Measurements from ENCODE around the gene PERP. TPM values are rescaled to one million over a fixed set of nuclear protein-coding genes. Genes with fewer than 3 reads are reported as not detected.

The PERP gene
- total and polyA plus RNA-seq, 2 of the 4 experiments (the other 2 are of a cell fraction) = 7.7 to 21.4 TPM

- Histone ChIP-seq H3K23ac (ENCODE audit: low read depth, low read length) (no peak overlapping the region), H2BK15ac (ENCODE audit: low read depth, low read length) (no peak overlapping the region), H3K79me1 (ENCODE audit: low read depth in 1 of 2, low read length in 2 of 2) (no peaks in the 10 kb centered on the region), H3K9ac (ENCODE audit: low read depth, low read length) (no peak overlapping the region), H3K4ac (ENCODE audit: low read depth, low read length) (no peak overlapping the region), H2BK5ac (ENCODE audit: low read depth, low read length, poor library complexity, severe bottlenecking) (no peak overlapping the region), H4K91ac (ENCODE audit: insufficient read depth, low read depth, low read length) (no peak overlapping the region), H3K9me3 (ENCODE audit: control insufficient read depth, insufficient read depth, low read length) (no peaks in the 10 kb centered on the region; the same call in none of the 2 replicates), H4K20me1 (ENCODE audit: insufficient read depth, low read length) (no peaks in the 10 kb centered on the region), H3K18ac (ENCODE audit: low read depth, low read length) (no peak overlapping the region), H4K5ac (ENCODE audit: low read depth, low read length) (no peak overlapping the region), H3K14ac (replicated peaks; ENCODE audit: low read depth, low read length) (no peak overlapping the region), H2BK20ac (ENCODE audit: low read depth, low read length) (no peak overlapping the region), H3K4me3 (ENCODE audit: insufficient read depth, low read depth, low read length) (no peak overlapping the region), H3K27ac (ENCODE audit: insufficient read depth, low read length) (no peak overlapping the region), H3K4me1 (ENCODE audit: control insufficient read depth, insufficient read depth, low read length) (peaks cover 7% of the 10 kb centered on the region), H3K36me3 (ENCODE audit: control insufficient read depth, insufficient read depth, low read length) (no peaks in the 10 kb centered on the region), H2AK5ac (ENCODE audit: low read depth, low read length) (no peak overlapping the region), H3K9me1 (ENCODE audit: insufficient read depth, low read length) (no peaks in the 10 kb centered on the region), H2AFZ (replicated peaks; ENCODE audit: low read length, poor library complexity) (no peak overlapping the region), H4K8ac (ENCODE audit: low read depth in 2 of 2, low read length in 2 of 2) (no peak overlapping the region), H3K4me2 (ENCODE audit: low read depth, low read length) (no peak overlapping the region), H2AK9ac (replicated peaks; ENCODE audit: low read depth, low read length, poor library complexity) (no peak overlapping the region), H2BK120ac (ENCODE audit: low read depth, low read length) (no peak overlapping the region), H3K27me3 (ENCODE audit: control insufficient read depth, insufficient read depth, low read length) (no peaks in the 10 kb centered on the region; the same call in 1 of the 2 replicates), H3K56ac (ENCODE audit: extremely low read depth, insufficient read depth, low read length) (no peak overlapping the region)
- in situ Hi-C loops (cut with MboI; ENCODE audit: low sequenced_read_pairs) = no loop called here
- intact Hi-C loops (cut with micrococcal nuclease) = no loop called here
- POLR2A ChIA-PET (ENCODE audit: unreplicated experiment) = no interaction called here
- 73% methylated on average over 3 of the region's 12 CpGs; no CpG with 5 or more reads in 1 of the 2 experiments for WGBS, 2 experiments (ENCODE audit: extremely low coverage in 2 of 2, insufficient read length in 1 of 2)
- ATAC-seq (ENCODE audit: low read depth) (no peak), DNase-seq (no peak)
- CTCF ChIA-PET = no interaction called here
- no TSS peak for BruUV-seq (replicated peaks)
- dilution Hi-C loops (cut with HindIII; ENCODE audit: low sequenced_read_pairs, unreplicated experiment) = no loop called here
- no peak for TF ChIP-seq CEBPB (IDR thresholded peaks at IDR 0.05; ENCODE audit: low read depth, low read length)
- no peak for TF ChIP-seq NFE2L2 (IDR thresholded peaks at IDR 0.05; ENCODE audit: low read depth, low read length)
- no peak for TF ChIP-seq FOS (IDR thresholded peaks at IDR 0.05; ENCODE audit: low read depth, low read length)
- no peak for TF ChIP-seq MXI1 (IDR thresholded peaks at IDR 0.05; ENCODE audit: borderline replicate concordance, low read depth, low read length)
- TF ChIP-seq RFX5 (IDR thresholded peaks at IDR 0.05; ENCODE audit: low read depth, low read length) = no peak
- TF ChIP-seq BHLHE40 (IDR thresholded peaks at IDR 0.05; ENCODE audit: low read depth, low read length) = no peak
- TF ChIP-seq USF2 (IDR thresholded peaks at IDR 0.05; ENCODE audit: low read depth, low read length) = no peak
- no peak for TF ChIP-seq SMC3 (IDR thresholded peaks at IDR 0.05; ENCODE audit: low read depth, low read length)
- no peak for TF ChIP-seq CHD1 (IDR thresholded peaks at IDR 0.05; ENCODE audit: low read depth, low read length)
- no peak for TF ChIP-seq ELK1 (IDR thresholded peaks at IDR 0.05; ENCODE audit: borderline replicate concordance, low read depth, low read length)
- no peak for TF ChIP-seq RCOR1 (IDR thresholded peaks at IDR 0.05; ENCODE audit: insufficient replicate concordance, low read length)
- TF ChIP-seq, protein P1, sequence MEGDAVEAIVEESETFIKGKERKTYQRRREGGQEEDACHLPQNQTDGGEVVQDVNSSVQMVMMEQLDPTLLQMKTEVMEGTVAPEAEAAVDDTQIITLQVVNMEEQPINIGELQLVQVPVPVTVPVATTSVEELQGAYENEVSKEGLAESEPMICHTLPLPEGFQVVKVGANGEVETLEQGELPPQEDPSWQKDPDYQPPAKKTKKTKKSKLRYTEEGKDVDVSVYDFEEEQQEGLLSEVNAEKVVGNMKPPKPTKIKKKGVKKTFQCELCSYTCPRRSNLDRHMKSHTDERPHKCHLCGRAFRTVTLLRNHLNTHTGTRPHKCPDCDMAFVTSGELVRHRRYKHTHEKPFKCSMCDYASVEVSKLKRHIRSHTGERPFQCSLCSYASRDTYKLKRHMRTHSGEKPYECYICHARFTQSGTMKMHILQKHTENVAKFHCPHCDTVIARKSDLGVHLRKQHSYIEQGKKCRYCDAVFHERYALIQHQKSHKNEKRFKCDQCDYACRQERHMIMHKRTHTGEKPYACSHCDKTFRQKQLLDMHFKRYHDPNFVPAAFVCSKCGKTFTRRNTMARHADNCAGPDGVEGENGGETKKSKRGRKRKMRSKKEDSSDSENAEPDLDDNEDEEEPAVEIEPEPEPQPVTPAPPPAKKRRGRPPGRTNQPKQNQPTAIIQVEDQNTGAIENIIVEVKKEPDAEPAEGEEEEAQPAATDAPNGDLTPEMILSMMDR (conservative IDR thresholded peaks at IDR 0.05; ENCODE audit: low read depth, low read length) = no peak
- TF ChIP-seq RAD21 (IDR thresholded peaks at IDR 0.05; ENCODE audit: low read length) = no peak
- no peak for TF ChIP-seq POLR2A (IDR thresholded peaks at IDR 0.05; ENCODE audit: low read depth, low read length)
- TF ChIP-seq MAZ (IDR thresholded peaks at IDR 0.05; ENCODE audit: borderline replicate concordance, low read depth, low read length) = no peak
- no peak for TF ChIP-seq MAFK (IDR thresholded peaks at IDR 0.05; ENCODE audit: low read depth, low read length)
Measured at GRCh38 chr6:138082232-138082631, 25.0 kb downstream of the PERP start.
